Fibroblast of lung (primary cell): ENCODE measurements around the gene PDP2. TPM values are rescaled to one million over a fixed set of nuclear protein-coding genes. Genes with fewer than 3 reads are reported as not detected.

Experiments used
- DNase-seq, 2 donors: peaks; one replicate each; pipeline versions ENCODE4 v3.0.0 to v3.0.0-alpha.2; 2010; ENCODE audit warnings: low read depth in 2 of 2
- H2AFZ ChIP-seq: 2 replicates; pipeline ENCODE4 v1.5.1; 2012; ENCODE audit warnings: low read length, control low read depth, inconsistent platforms
- H3K27ac ChIP-seq: 2 replicates; pipeline ENCODE4 v1.5.1; 2011; ENCODE audit warnings: low read length, control low read depth; ENCODE audit not compliant: insufficient read depth
- H3K27me3 ChIP-seq: 2 replicates; pipeline ENCODE4 v1.5.1; 2011; ENCODE audit warnings: mild to moderate bottlenecking, low read length; ENCODE audit not compliant: control insufficient read depth, insufficient read depth
- H3K36me3 ChIP-seq: 2 replicates; pipeline ENCODE4 v1.5.1; 2011; ENCODE audit warnings: low read length; ENCODE audit not compliant: control insufficient read depth, insufficient read depth
- H3K4me1 ChIP-seq: 2 replicates; pipeline ENCODE4 v1.5.1; 2011; ENCODE audit warnings: low read length; ENCODE audit not compliant: control insufficient read depth, insufficient read depth; ENCODE audit errors: extremely low read depth
- H3K4me2 ChIP-seq: 2 replicates; pipeline ENCODE4 v1.5.1; 2011; ENCODE audit warnings: low read length, control low read depth; ENCODE audit not compliant: insufficient read depth; ENCODE audit errors: extremely low read depth
- H3K4me3 ChIP-seq, 4 experiments: fragments of 200-600 bp in 1 of 4; sonication (generic) in 1 of 4; replicated peaks in 1 of 4; 2 replicates each; pipeline ENCODE4 v1.5.1; 2011 to 2016; ENCODE audit warnings: low read length in 4 of 4, low read depth in 3 of 4, mild to moderate bottlenecking in 3 of 4, control low read depth in 2 of 4, inconsistent platforms in 1 of 4, mixed read lengths in 1 of 4; ENCODE audit not compliant: insufficient read depth in 1 of 4; ENCODE audit errors: control extremely low read depth in 1 of 4
- H3K79me2 ChIP-seq: 2 replicates; pipeline ENCODE4 v1.5.1; 2012; ENCODE audit warnings: mild to moderate bottlenecking, low read length, inconsistent platforms; ENCODE audit not compliant: control insufficient read depth, insufficient read depth
- H3K9ac ChIP-seq: 2 replicates; pipeline ENCODE4 v1.5.1; 2011; ENCODE audit warnings: mild to moderate bottlenecking, low read length, control low read depth; ENCODE audit not compliant: insufficient read depth
- H3K9me3 ChIP-seq: 2 replicates; pipeline ENCODE4 v1.5.1; 2012; ENCODE audit warnings: low read depth, low read length; ENCODE audit not compliant: control insufficient read depth, insufficient read depth
- H4K20me1 ChIP-seq: 2 replicates; pipeline ENCODE4 v1.5.1; 2011; ENCODE audit warnings: low read length; ENCODE audit not compliant: control insufficient read depth, insufficient read depth; ENCODE audit errors: extremely low read depth
- CTCF ChIP-seq, 2 donors: IDR thresholded peaks in 1 of 2; conservative IDR thresholded peaks in 1 of 2; 1 replicate in 1 of 2; 2 replicates in 1 of 2; pipeline ENCODE4 v1.5.1; 2011 to 2012; ENCODE audit warnings: low read length in 2 of 2, control low read depth in 1 of 2, inconsistent platforms in 1 of 2, low read depth in 1 of 2, mild to moderate bottlenecking in 1 of 2
- EZH2 ChIP-seq: IDR thresholded peaks from 2 replicates; pipeline ENCODE4 v1.5.1; 2012; ENCODE audit warnings: low read length, control low read depth, mild to moderate bottlenecking; ENCODE audit errors: missing control alignments
- polyA plus RNA-seq, 2 donors: library from polyadenylated mRNA; depleted of rRNA in 1 of 2; stranded (reverse) in 1 of 2; unstranded in 1 of 2; fragments of >200 nt; gene quantifications; 2 replicates each; pipeline ENCODE4 v1.2.1, GENCODE V29; 2011 to 2012; ENCODE audit warnings: missing spikeins in 1 of 2
- total RNA-seq: library from RNA; depleted of rRNA; stranded (reverse); fragments of >200 nt; gene quantifications from 2 replicates; pipeline ENCODE4 v1.2.1, GENCODE V29; 2014

PDP2 gene
- total and polyA plus RNA-seq, 2 donors (not counting 1 experiment from before 2014, with no cell fraction given) = 10.9 to 11.6 TPM

GRCh38 chr16:66858740-66859396, 21.4 kb upstream of the PDP2 start:
- TF ChIP-seq CTCF (conservative IDR thresholded peaks at IDR 0.05 in 1 of 2, IDR thresholded peaks at IDR 0.05 in 1 of 2; ENCODE audit: low read depth in 1 of 2, low read length in 2 of 2) (no peak), EZH2 (no peak)
- Histone ChIP-seq H2AFZ (no peak overlapping the region), H3K27ac (no peak overlapping the region), H3K4me1 (no peaks in the 10 kb centered on the region), H3K9ac (no peak overlapping the region), H3K36me3 (no peaks in the 10 kb centered on the region), H3K4me3 (no peak overlapping the region), H3K27me3 (no peaks in the 10 kb centered on the region), H3K4me2 (no peak overlapping the region), H4K20me1 (no peaks in the 10 kb centered on the region), H3K79me2 (no peaks in the 10 kb centered on the region), H3K9me3 (no peaks in the 10 kb centered on the region)
- peak; percentile 28 to 67 for DNase-seq

GRCh38 chr16:66859397-66860068, 20.8 kb upstream of the PDP2 start:
- H3K79me2 ChIP-seq = no peaks in the 10 kb centered on the region
- H3K9ac ChIP-seq = no peak overlapping the region
- H3K27me3 ChIP-seq = no peaks in the 10 kb centered on the region
- H3K9me3 ChIP-seq = no peaks in the 10 kb centered on the region
- TF ChIP-seq EZH2 = no peak
- no peak for TF ChIP-seq CTCF (conservative IDR thresholded peaks at IDR 0.05 in 1 of 2, IDR thresholded peaks at IDR 0.05 in 1 of 2; ENCODE audit: low read depth in 1 of 2, low read length in 2 of 2)
- H3K27ac ChIP-seq = no peak overlapping the region
- no peak overlapping the region for H2AFZ ChIP-seq
- DNase-seq = no peak
- no peak overlapping the region for H3K4me2 ChIP-seq
- H3K4me3 ChIP-seq = no peak overlapping the region
- no peaks in the 10 kb centered on the region for H3K36me3 ChIP-seq
- H3K4me1 ChIP-seq = no peaks in the 10 kb centered on the region
- H4K20me1 ChIP-seq = no peaks in the 10 kb centered on the region

- Histone ChIP-seq H3K4me2 (no peak overlapping the region), H3K9me3 (no peaks in the 10 kb centered on the region), H4K20me1 (no peaks in the 10 kb centered on the region), H3K79me2 (no peaks in the 10 kb centered on the region), H3K27me3 (no peaks in the 10 kb centered on the region), H3K4me3 (no peak overlapping the region), H3K4me1 (no peaks in the 10 kb centered on the region), H3K27ac (no peak overlapping the region), H3K36me3 (no peaks in the 10 kb centered on the region), H3K9ac (no peak overlapping the region), H2AFZ (no peak overlapping the region)
- TF ChIP-seq EZH2 (no peak), CTCF (conservative IDR thresholded peaks at IDR 0.05 in 1 of 2, IDR thresholded peaks at IDR 0.05 in 1 of 2; ENCODE audit: low read depth in 1 of 2, low read length in 2 of 2) (no peak)
- no peak for DNase-seq
These were observed 18.2 kb upstream of the PDP2 start for GRCh38 chr16:66862023-66862520.
